GM18868 (cell line): ENCODE data around the gene DNAI1.

Experiments used
- ATAC-seq: cut with Tn5 transposase; IDR thresholded peaks from one replicate; pipeline ENCODE4 v1.9.1; 2021; ENCODE audit warnings: mild to moderate bottlenecking, moderate library complexity; ENCODE audit not compliant: unreplicated experiment

Gene DNAI1

DNA sequence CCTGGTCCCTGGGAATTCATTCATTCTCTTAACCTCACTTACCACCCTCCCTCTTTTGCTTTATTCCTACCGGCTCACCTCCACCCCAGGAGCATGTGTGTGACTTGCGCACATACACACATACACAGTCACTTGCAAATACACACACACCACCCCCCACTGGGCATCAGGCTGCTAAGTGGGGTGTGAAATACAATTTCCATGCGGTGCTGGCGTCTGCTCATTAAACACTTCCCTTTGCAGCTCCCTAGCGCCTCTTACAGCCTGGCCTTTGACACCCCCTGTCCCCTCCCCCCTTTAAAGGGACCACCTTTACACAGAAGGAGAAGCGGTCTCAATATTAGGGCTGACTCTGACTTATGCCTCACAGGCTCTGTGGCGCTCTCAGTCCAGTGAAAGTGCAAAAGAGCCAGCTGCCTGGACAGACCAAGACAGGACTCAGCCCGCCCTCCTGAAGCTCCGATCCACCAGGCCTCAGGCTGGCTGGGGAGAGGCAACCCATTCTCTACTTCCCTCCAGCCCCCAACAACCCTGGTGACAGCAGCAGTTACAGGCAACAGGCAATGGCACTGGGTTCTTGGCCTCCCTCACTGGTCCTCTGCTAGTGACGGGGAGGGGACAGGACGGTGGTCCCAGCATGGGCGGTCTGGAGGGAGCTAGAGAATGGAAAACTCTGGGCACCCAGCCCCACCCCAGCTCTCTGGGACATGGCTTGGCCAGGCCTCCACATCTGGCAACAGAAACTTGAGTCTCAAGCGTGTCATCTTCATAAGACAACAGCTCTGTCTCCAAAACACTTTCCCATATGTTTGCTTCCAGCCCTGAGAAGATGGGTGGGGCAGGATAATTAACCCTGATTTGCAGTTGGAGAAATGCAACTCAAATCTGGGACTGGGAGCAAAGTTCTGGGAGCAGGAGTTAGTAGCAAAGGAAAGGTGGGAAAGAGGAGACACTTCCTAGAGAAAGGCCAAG lies 52.2 kb downstream of the DNAI1 start:
- no peak for ATAC-seq

- no peak for ATAC-seq
Measured at GRCh38 chr9:34512131-34513078, 53.8 kb downstream of the DNAI1 start.

- no peak for ATAC-seq
Measured at GRCh38 chr9:34513567-34514214, 55.1 kb downstream of the DNAI1 start.

- ATAC-seq = no peak
Measured at GRCh38 chr9:34514401-34514800, 55.8 kb downstream of the DNAI1 start.

- ATAC-seq = no peak
Measured at GRCh38 chr9:34514816-34515215, 56.2 kb downstream of the DNAI1 start.

DNA sequence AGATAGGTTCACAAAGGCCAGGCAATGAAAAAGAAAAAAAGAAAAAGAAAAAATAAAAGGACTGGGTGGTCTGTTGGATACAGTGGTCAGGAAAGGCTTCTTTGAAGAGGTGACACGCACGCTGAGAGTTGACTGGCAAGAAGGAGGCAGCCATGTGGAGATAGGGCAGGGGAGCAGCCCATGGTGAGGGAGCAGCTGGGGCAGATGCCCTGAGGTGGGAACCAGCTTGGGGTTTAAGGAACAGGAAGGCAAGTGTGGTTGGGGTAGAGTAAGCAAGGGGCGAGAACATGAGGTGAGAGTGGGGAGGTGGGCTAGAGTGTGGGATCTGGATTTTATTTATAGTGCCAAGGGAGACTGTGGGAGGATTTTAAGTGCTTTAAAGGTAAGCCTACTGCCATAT lies 57.4 kb downstream of the DNAI1 start:
- ATAC-seq = no peak

DNA sequence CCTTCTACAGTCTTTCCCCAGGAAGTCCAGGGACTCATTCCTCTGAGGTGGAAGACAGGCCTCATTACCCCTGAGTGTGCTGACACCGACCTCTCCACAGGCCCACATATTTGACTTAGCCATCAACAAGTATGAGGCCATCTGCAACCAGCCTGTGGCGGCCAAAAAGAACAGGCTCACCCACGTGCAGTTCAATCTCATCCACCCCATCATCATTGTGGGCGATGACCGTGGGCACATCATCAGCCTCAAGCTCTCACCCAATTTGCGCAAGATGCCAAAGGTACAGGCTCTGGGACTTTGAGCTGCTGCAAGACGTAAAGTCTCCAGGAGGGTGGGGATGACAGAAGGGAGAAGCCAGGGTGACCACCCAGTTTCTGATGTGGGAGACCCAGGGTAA lies 58.6 kb downstream of the DNAI1 start:
- ATAC-seq = no peak

GRCh38 chr9:34518110-34518616 lies 59.6 kb downstream of the DNAI1 start:
- no peak for ATAC-seq

DNA sequence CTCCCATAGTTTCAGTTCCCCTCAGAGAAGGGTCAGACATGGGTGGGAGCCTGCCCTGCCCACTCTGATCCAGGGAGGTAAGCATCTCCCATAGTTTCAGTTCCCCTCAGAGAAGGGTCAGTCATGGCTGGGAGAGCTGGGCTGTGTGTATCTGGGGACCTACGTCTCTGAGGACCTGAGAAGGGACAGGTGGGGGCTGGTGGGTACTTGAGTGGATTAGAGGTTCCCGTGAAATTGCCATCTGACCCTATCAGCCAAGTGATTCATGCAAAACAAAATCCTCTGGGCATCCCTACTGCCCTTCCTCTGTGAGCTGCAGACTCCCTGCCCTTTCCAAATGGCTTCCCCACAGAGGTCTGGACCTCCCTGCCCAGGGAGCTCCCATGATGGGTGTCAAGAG lies 60.3 kb downstream of the DNAI1 start:
- ATAC-seq = no peak

DNA sequence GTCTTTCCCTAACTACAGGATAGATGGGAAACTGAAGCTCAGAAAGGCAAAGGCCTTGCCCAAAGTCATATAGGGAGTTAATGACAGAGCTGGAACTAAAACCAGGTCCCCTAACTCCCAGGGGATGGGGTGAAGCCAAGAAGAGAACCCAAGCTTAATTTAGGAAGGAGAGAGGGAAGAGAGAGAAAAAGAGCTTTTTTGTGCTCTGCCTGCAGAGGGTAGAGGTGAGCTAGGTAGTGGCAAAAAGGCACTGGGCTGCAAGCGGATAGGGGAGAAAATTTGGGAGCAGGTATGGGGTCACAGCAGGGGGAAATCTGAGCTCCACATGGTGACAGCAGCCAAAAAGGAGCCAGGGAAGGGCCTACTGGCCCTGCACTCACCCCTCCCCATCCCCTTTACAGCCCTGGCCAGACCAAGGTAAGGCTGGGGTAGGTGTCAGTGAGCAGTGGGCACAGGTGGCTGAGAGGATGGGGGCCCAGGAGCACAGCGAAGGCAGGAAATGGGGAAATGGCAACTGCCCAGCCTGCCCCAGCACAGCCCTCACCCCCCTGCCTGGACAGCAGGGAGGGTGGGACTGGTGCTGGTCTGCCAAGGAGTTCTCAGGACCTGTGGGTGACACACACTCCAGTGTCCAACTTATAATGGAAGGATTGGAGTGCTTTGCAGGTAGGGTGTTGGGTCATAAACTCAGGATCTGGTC lies 60.9 kb downstream of the DNAI1 start:
- ATAC-seq = no peak

GRCh38 chr9:34520096-34520495 lies 61.5 kb downstream of the DNAI1 start:
- no peak for ATAC-seq

- no peak for ATAC-seq
Measured at GRCh38 chr9:34520505-34521385, 62.1 kb downstream of the DNAI1 start.

- no peak for ATAC-seq
Measured at GRCh38 chr9:34521406-34522045, 62.9 kb downstream of the DNAI1 start.

- no peak for ATAC-seq
Measured at GRCh38 chr9:34522091-34522887, 63.7 kb downstream of the DNAI1 start.

- ATAC-seq = peak; percentile 80
Measured at GRCh38 chr9:34522971-34523797, 64.6 kb downstream of the DNAI1 start, which contains the start of gene ENHO. ENHO (minus strand) TSS chr9:34522990; CDS start chr9:34521695, 1,295 bp downstream.

DNA sequence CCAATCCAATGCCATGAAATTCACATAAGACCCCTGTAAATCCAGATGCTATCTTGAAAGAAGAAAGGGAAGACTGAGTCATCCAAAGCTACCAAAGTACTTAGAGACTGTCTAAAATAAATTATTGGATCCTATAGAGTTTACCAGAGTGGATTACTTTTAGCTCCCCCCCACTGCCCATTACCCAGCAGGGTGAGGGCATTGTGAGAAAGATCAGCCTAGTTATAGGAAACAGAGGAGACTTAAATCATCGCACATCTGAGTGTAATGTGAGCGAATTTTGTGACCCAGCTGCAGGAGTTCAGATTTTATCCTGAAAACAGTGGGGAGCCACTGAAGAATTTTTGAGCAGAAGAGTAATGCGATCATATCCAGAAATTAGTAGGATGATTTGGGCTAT lies 65.7 kb downstream of the DNAI1 start:
- no peak for ATAC-seq

DNA sequence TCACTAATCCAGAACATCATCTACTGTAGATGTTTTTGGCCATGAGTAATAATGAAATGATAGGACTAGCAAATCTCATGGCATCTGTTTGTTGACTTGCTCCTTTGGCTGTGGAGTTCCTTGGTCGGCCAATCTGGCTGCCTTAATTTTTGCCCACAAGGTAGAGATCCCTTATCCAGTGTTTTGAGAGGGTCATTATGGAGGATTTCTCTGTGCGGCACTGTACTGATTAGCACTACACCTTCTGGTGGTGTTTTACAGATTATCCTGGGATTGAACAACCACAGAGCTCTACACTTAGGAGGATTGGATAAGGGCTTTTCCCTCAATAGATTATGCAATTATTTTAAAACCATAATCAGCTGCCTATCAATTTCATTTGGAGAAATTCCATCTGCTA lies 67.4 kb downstream of the DNAI1 start:
- no peak for ATAC-seq
